HepG2 (cell line): ENCODE data around the gene STUB1. TPM values are rescaled to one million over a fixed set of nuclear protein-coding genes. Genes with fewer than 3 reads are reported as not detected.

Experiments
- ATRX ChIP-seq: sonication (generic); formaldehyde crosslinking; IDR thresholded peaks from 2 replicates; pipeline ENCODE4 v1.4.0; 2020; ENCODE audit warnings: missing genetic modification reagents, borderline replicate concordance
- BORCS8-MEF2B ChIP-seq: sonication (generic); formaldehyde crosslinking; IDR thresholded peaks from 2 replicates; pipeline ENCODE4 v1.8.0; 2022; ENCODE audit warnings: mild to moderate bottlenecking, missing genetic modification reagents
- FOXA1 ChIP-seq, 2 experiments: fragments of 450-650 bp in 1 of 2; sonication (generic) in 1 of 2; formaldehyde crosslinking in 1 of 2; IDR thresholded peaks; 2 replicates each; pipeline versions ENCODE4 v1.4.0 to v1.6.1; 2016 to 2020; ENCODE audit warnings: missing genetic modification reagents in 1 of 2
- FOXK1 ChIP-seq: sonication (generic); formaldehyde crosslinking; IDR thresholded peaks from 2 replicates; pipeline ENCODE4 v1.4.0; 2020; ENCODE audit warnings: low read depth, missing genetic modification reagents, borderline replicate concordance
- FOXK2 ChIP-seq: fragments of 450-650 bp; IDR thresholded peaks from 2 replicates; pipeline ENCODE4 v1.6.1; 2016
- HNRNPH1 ChIP-seq: fragments of 200-400 bp; formaldehyde crosslinking; optimal IDR thresholded peaks from 2 replicates; pipeline ENCODE3; 2017; ENCODE audit warnings: mild to moderate bottlenecking, low read depth, low read length
- KDM1A ChIP-seq: IDR thresholded peaks from 2 replicates; pipeline ENCODE4 v1.6.1; 2016; ENCODE audit warnings: missing compliant biosample characterization
- MAFG ChIP-seq: sonication (generic); formaldehyde crosslinking; IDR thresholded peaks from 2 replicates; pipeline ENCODE4 v1.5.1; 2020; ENCODE audit warnings: mild to moderate bottlenecking, missing genetic modification reagents
- NAIF1 ChIP-seq: sonication (generic); formaldehyde crosslinking; IDR thresholded peaks from 2 replicates; pipeline ENCODE4 v1.5.0; 2020; ENCODE audit warnings: mild to moderate bottlenecking, missing genetic modification reagents, borderline replicate concordance
- NCOA2 ChIP-seq: sonication (generic); formaldehyde crosslinking; IDR thresholded peaks from 2 replicates; pipeline ENCODE4 v1.8.0; 2022; ENCODE audit warnings: inconsistent platforms
- PAWR ChIP-seq: sonication (generic); formaldehyde crosslinking; IDR thresholded peaks from 2 replicates; pipeline ENCODE4 v1.4.0; 2020; ENCODE audit warnings: missing genetic modification reagents, mild to moderate bottlenecking, borderline replicate concordance
- POGK ChIP-seq: sonication (generic); formaldehyde crosslinking; conservative IDR thresholded peaks from 2 replicates; pipeline ENCODE4 v1.8.0; 2022; ENCODE audit warnings: mild to moderate bottlenecking, moderate library complexity, missing genetic modification reagents
- POLR2G ChIP-seq: fragments of 200-400 bp; formaldehyde crosslinking; IDR thresholded peaks from 2 replicates; pipeline ENCODE4 v1.6.1; 2018; ENCODE audit warnings: mild to moderate bottlenecking, low read depth, low read length, moderate library complexity
- PTBP1 ChIP-seq: fragments of 200-400 bp; formaldehyde crosslinking; IDR thresholded peaks from 2 replicates; pipeline ENCODE4 v1.6.1; 2018; ENCODE audit warnings: low read length, low read depth; ENCODE audit not compliant: poor library complexity, severe bottlenecking
- ZBTB10 ChIP-seq: sonication (generic); formaldehyde crosslinking; IDR thresholded peaks from 2 replicates; pipeline ENCODE4 v1.4.0; 2020; ENCODE audit warnings: missing genetic modification reagents, borderline replicate concordance
- ZFX ChIP-seq: sonication (generic); formaldehyde crosslinking; IDR thresholded peaks from 2 replicates; pipeline ENCODE4 v1.4.0; 2020; ENCODE audit warnings: mild to moderate bottlenecking, low read depth, missing genetic modification reagents, moderate library complexity
- ZFY ChIP-seq: sonication (generic); formaldehyde crosslinking; IDR thresholded peaks from 2 replicates; pipeline ENCODE4 v1.4.0; 2020; ENCODE audit warnings: missing genetic modification reagents
- ZNF136 ChIP-seq: sonication (generic); formaldehyde crosslinking; IDR thresholded peaks from 2 replicates; pipeline ENCODE4 v1.8.1; 2022; ENCODE audit warnings: low read depth, mild to moderate bottlenecking, moderate library complexity, missing genetic modification reagents
- ZNF382 ChIP-seq: sonication (generic); formaldehyde crosslinking; IDR thresholded peaks from 2 replicates; pipeline ENCODE4 v1.5.0; 2020; ENCODE audit warnings: missing genetic modification reagents, mild to moderate bottlenecking, borderline replicate concordance
- ZNF496 ChIP-seq: sonication (generic); formaldehyde crosslinking; IDR thresholded peaks from 2 replicates; pipeline ENCODE4 v1.8.1; 2023; ENCODE audit warnings: mild to moderate bottlenecking, moderate library complexity, missing genetic modification reagents; ENCODE audit not compliant: insufficient replicate concordance
- ZNF513 ChIP-seq: sonication (generic); formaldehyde crosslinking; conservative IDR thresholded peaks from 2 replicates; pipeline ENCODE4 v1.5.0; 2020; ENCODE audit warnings: missing genetic modification reagents
- ZNF552 ChIP-seq: sonication (generic); formaldehyde crosslinking; IDR thresholded peaks from 2 replicates; pipeline ENCODE4 v1.9.0; 2022; ENCODE audit warnings: missing genetic modification reagents, mild to moderate bottlenecking, borderline replicate concordance
- ZNF773 ChIP-seq: sonication (generic); formaldehyde crosslinking; IDR thresholded peaks from 2 replicates; pipeline ENCODE4 v1.4.0; 2020; ENCODE audit warnings: missing genetic modification reagents, borderline replicate concordance
- ZNF780A ChIP-seq: sonication (generic); formaldehyde crosslinking; IDR thresholded peaks from 2 replicates; pipeline ENCODE4 v1.8.0; 2022; ENCODE audit warnings: mild to moderate bottlenecking, missing genetic modification reagents, moderate library complexity
- ZNF816 ChIP-seq: sonication (generic); formaldehyde crosslinking; IDR thresholded peaks from 2 replicates; pipeline ENCODE4 v1.8.0; 2022; ENCODE audit warnings: missing genetic modification reagents, mild to moderate bottlenecking, borderline replicate concordance
- polyA plus RNA-seq, 8 experiments: library from polyadenylated mRNA; depleted of rRNA in 3 of 8; stranded (reverse) in 7 of 8; unstranded in 1 of 8; fragments of >200 nt; fragmentation: Illumina TruSeq in 4 of 8; extraction: Trizol in 4 of 8; gene quantifications; 2 replicates each; pipeline versions ENCODE4 v1.2.1 to v1.2.3, GENCODE V29; 2011 to 2016; ENCODE audit warnings: low read depth in 4 of 8, missing spikeins in 1 of 8, mixed read lengths in 1 of 8; ENCODE audit not compliant: insufficient read depth in 1 of 8
- total RNA-seq, 5 experiments: library from RNA; depleted of rRNA; stranded (reverse); fragments of >200 nt; fragmentation: Illumina TruSeq; extraction: Trizol; gene quantifications; 2 replicates each; pipeline ENCODE4 v1.2.3, GENCODE V29; 2016; ENCODE audit warnings: low read depth in 1 of 5

The STUB1 gene
- total and polyA plus RNA-seq, 2 of the 13 experiments (the other 11 are each of a cell fraction or from before 2014, with no cell fraction given), result 52.9 to 78.2 TPM

GRCh38 chr16:645852-646678 lies 34.1 kb upstream of the STUB1 start (continued):
- TF ChIP-seq FOXK1 (CRISPR knock-in tag) (no peak), ZNF552 (CRISPR knock-in tag) (no peak), ZFY (CRISPR knock-in tag) (no peak), ATRX (CRISPR knock-in tag) (no peak), ZNF513 (CRISPR knock-in tag) (no peak), NAIF1 (no peak), ZNF780A (CRISPR knock-in tag) (no peak), ZNF136 (CRISPR knock-in tag) (no peak), POLR2G (peak; percentile 44; the same call in 1 of the 2 replicates), HNRNPH1 (peak; percentile 70), FOXA1 (IDR thresholded peaks at IDR 0.05) (no peak), FOXA1 (CRISPR knock-in tag; IDR thresholded peaks at IDR 0.05) (no peak), BORCS8-MEF2B (CRISPR knock-in tag) (no peak), ZNF496 (CRISPR knock-in tag) (no peak), NCOA2 (CRISPR knock-in tag) (peak; percentile 40), ZNF382 (CRISPR knock-in tag) (no peak), KDM1A (CRISPR knock-in tag) (no peak), PAWR (CRISPR knock-in tag) (no peak), ZBTB10 (no peak), POGK (no peak), FOXK2 (no peak), ZNF773 (CRISPR knock-in tag) (no peak), MAFG (CRISPR knock-in tag) (no peak), PTBP1 (no peak), ZFX (peak; percentile 60), ZNF816 (CRISPR knock-in tag) (no peak)
